Measurements from ENCODE around the gene TBPL1.
"Not testable (repeated sequence)": the region's sequence is repeated elsewhere in the genome, so short reads cannot be mapped to it uniquely, and the experiment has no call there.

The TBPL1 gene

DNA sequence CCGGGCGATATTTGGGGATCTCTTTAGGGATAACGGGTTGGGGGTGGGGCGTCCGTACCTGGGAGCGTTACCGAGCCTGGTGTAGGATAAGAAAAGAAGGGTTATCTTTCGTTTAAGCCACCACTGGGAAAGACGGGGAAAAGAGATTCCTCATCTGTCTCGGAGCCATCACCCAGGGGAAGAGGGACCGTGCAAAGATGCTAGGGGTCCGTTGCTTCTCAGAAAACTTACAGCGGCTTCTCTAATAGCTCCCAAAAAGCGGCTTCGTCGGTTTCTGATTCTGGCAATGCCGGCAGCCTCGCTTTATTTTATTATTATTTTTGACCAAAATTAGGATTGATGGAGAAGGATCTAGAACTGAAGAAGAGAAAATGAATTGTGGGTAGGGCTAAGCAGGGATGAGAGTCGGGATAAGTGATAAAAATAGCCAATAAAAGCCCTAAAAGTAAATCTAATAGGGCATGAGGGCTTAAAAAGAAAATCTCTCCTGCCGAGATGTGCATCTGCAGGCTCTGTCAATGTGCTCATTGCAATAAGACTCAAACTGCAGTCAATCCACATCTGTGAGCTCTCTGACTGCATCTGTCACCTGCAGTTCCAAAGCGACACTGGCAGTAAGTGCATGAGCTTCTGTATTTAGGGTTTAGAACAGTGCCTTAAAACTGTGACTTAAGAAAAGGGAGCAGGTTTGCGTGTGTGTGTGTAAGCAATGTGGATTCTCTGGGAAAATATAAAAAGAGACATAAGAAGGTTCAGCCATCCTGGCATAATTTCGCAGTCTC, 801 bp downstream of the TBPL1 start:
- peak in 3 of 51 donors; percentile 5 to 52 (median 42) for DNase-seq

DNA sequence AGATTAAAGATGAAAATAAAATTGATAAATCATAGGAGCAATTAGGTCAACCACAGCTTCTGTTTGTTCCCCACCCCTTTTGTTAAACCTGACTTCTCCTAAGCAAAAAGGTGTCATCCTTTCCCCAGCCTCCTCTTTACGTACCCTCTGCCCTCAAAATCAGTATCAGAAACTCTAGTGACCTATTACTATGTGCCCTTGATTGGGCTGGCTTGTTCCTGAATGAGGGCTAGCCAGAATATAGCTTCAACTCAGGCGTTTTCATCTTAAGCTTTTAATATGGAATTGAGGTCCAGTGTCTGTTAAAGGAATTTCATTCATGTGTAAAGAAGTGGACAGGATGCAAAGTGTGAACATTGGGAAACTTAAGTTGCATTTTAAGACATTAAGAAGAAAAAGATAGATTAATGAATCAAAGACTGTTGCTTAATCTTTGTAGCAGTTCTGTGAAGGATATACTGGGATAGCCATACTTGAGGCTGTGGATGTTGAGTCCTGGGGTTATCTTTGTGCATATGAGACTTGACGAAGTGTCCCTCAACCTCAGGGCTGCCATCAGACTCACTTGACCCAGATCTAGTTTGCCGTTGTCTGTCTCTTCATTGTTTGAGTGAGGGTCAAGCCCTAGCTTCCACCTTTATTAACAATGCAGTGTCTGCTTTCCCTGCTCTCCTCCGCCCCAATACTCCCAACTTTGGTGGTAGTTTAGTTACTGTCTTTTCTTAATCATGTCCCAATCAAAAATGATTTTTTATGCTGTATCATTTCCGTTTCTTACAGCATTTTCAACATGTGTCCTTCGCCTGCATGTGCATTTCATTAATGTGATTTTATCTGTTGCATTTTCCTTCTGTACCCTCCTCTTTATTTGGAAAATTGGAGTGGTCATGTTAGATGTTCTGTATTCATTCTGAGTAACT, 1.9 kb downstream of the TBPL1 start:
- no peak for DNase-seq

DNA sequence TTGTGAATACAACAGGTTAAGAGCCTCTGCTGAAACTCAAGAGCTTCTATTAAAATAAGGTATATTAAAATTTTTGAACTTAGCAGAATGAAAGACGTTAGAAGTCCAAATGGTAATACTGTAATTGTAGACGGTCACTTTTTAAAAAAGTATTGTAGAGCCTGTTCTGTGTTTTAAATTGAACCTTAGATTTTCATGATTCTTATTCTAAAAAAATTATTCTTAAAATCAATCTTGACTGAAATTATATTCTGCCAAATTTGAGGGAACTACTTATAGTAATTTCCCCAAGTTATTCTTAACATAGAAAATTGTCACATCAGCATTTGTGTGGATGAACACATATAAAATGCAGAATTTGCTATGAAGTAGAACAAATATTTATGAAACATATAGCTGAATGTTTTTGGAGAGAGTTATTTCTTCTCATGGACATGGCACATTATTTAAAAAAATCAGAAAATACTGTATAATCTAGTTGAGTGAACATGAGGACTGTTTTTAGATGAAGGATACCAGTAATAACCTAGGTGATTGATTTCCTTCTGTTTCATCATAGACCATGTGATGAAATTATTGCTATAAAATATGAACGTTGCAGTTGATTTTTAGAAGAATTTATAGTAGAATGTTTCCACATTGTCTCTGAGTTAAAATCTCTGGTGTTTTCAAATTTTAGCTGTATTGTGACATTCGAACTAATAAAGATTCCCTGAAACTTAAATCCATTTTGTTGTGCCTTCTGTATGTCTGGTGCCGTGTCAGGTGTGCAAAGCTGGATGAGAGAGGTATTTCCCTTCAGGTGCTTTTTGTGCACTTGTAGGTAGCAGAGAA, 2.8 kb downstream of the TBPL1 start:
- DNase-seq: no peak

DNA sequence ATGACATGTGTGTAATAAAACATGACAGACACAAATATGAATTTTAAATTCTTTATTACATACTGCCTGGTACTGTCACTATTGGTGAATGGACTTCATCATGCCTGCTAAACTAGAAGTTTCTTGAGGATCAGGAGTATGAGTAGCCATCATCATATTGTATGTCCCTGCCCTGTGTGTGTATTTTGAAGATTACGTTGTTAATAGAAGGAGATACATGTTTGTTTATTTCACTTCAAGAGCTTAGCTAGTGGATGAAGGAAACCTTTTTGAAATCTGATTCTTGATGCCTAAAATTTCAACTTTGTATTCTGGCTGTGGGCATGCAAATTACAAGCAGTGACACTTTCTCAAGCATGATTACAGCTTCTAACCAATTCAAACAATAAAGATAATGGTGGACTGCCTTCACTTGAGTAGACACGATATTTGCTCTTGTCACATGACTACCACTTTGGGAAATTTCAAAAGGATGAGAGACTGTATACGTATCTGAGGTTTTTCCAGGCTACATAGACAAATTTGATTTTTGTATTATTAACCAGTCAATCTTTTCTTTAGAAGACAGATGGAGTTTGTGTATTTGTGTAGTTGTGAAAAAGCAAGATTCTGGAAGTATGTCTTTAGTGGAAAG, 3.5 kb downstream of the TBPL1 start:
- DNase-seq: no peak

DNA sequence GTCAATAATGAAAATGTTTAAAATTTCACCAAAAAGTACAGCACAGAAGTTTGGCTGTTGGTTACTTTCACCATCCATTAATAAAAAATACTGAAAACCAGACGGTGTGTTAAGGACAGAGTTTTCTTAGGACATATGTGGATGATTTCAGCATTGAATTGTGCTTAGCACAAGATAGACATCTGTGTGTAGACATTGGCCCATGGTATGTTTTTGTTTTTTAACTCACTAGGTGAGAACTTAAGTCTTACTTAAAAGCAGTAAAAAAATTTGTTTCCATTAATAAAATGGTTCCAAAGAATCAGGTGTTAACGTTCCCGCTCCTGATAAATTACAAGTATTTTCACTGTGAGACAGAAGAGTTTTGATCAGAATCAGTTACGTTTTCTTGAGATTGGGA, 4.2 kb downstream of the TBPL1 start:
- no peak for DNase-seq

DNA sequence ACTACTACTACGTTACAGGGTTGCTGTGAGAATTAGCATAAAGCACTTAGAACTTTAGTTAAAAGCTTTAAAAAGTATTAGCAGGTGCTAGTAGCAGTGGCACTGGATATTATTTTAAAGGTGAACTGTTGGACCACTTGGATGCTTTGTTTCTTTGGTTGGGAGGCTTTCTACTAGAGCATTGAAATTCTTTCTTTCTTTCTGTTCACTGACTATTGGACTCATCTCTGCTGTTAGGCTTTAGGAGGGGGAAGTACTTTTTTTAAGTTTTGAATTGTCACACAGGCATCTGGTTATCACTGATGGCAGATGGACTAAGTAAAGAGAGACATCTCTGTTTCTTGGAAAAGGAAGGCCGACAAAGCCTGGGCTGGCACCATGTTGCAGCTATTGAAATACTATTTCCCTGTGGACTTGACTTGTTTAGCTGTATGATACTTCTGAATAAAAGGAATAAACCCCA, 4.8 kb downstream of the TBPL1 start:
- DNase-seq: no peak

DNA sequence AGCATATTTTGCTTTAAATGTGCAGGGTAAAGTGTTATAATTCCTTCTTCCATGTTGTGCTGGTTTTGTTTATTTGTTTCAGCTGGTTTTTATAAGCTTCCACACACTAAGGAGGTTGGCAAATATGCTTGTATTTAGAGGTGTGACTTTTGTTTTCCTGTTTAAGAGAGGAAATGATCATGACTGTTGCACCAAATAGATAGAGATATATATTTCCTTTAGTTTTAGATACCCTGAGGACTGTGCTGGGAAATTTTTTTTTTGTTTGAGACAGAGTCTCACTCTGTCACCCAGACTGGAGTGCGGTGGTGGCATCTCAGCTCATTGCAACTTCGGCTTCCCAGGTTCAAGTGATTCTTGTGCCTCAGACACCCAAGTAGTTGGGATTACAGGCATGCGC, 5.8 kb downstream of the TBPL1 start:
- DNase-seq: no peak

DNA sequence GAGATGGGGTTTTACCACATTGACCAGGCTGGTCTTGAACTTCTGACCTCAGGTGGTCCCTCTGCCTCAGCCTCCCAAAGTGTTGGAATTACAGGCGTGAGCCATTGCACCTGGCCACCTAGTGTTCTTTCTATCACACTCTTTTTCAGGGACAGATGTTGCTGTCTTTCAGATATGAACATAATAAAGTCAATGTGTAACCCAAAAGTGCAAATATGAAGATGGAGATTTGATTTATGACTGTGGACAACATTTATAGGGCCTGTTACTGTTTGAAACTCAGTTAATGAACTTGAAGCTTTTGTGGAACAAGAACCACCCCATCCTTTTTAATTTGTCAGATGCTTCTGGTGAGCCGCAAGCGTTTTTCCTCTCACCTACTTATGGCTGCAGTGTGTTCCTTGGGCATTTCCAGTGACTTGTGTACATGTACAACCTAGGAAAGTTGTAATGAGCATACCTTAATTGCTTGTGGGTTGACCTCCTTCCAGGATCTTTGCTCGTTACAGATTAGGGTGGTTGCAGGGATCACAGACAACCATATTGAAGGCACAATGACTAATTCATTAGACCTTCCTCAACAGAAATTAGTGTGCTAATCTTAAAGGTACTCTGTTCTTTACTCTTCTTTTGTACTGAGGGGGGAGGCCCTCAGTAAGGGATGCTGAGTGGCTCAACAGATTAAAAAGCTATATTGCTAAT, 6.8 kb downstream of the TBPL1 start:
- DNase-seq: no peak

DNA sequence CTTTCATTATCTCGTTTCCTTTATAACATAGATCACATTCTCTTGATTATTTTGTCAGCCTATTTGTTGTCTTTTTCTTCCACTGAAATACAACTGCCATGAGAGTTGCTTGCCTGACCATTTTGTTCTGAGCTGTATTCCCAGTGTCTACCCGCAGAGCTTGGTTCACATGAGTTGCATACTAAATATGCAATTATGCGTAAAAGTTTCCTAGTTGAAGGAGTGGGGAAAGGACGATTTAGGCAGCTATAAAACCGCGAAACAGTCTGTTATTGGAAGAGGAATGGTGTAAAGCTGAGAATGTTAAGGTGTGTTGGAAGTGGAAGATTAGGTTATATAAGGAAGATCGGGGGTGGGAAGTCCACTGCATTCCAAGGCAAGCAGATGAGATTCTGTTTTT, 8.8 kb downstream of the TBPL1 start:
- DNase-seq: no peak

DNA sequence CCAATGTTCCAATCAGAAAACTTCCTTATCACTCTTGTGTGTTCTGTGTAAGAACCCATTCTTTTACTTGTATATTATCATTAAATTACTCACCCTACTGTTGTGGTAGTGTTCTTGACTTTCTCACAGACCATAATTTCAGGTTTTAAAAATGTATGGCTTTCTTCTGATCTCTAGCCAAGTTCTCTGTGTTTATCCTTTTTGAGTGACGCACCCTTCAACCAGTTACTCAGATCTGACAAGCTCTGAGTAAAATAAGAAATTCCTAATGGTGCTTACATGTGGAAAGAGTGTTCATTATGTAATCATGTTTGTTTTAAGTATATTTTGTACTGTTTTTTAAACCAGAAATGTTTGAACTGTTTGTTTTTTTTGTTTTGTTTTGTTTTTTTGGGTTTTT, 11.0 kb downstream of the TBPL1 start:
- no peak for DNase-seq

DNA sequence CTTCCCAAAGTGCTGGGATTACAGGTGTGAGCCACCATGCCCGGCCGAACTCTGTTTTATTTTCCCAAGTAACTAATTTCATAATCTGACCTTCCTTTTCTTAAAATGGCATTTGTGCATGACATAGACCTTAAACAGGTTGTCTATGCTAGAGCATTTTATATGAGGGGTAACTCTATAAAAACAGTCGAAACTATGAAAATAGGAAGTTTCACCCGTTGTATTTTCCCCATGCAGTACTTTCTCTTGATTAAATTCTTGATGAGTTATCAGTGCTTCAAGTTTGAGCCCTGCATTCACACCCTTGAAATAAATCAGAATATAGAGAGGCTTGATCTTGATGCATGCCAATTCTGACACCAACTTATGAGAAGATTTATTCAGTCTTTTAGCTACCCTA, 11.7 kb downstream of the TBPL1 start:
- DNase-seq: no peak

DNA sequence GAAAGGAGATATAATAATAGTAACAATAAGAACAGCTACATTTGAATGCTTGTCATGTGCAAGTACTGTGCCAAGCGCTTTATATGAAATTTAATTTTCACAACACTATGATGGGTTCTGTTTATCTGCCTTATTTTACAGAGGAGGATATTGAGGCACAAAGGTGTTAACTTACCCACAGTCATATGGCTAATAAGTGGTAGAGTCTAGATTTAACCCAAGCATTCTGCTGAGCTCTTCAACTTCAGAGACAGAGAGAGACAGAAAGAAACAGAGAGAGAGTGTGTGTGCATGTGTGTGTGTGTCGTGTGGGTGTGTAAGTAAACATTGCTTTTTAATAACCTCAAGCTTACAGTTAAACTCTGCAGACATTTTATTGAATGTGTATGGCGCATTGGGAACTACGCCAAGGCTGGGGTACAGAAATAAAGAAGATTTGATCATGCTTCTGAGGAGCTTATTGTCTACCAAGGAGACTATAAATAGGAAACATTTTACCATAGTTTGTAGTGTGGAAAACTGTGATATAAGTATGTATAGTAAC, 12.9 kb downstream of the TBPL1 start:
- DNase-seq: no peak

DNA sequence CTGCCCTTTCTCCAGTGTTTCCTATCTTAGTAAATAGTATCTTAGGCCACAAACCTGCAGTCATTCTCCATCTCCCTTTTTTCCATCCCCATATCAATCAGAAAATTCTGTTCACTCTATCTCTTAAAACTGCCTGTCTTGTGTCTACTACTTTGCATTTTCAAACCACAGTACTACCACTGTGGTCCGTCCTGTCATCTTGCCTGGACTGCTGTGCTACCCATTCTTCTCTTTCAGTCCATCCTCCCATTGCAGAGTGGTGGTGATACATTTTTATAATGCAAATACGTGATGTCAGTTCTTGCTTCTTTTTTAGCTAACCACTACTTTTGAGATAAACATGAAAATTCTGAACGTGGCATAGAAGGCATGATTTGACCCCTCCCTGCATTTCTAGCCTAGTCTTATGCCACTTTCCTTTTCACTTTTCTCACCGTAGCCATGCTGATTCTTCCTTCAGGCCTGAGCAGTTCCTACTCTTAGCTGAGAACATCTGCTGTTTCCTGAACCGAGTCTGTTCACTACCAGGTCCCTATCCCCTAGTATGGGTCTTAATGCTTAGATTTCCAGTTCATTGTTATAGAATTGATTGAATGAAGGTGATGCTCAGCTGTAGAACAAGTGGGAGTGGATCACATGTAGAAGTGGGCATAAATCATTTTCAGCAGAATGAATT, 13.8 kb downstream of the TBPL1 start:
- no peak for DNase-seq

DNA sequence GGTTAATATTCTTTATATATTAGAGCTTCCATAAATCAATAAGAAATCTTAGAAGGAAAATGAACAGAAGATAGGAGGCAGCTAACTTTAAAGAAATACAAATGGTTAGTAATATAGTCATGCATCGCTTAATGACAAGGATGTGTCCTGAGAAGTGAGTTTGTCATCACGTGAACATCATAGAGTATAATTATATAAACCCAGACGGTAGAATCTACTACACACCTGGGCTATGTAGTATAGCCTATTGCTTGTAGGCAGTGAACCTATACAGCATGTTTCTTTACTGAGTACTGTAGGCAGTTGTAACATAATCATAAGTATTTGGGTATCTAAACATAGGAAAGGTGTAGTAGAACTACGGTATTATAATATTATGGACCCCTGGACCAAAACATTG, 14.3 kb downstream of the TBPL1 start:
- no peak for DNase-seq

DNA sequence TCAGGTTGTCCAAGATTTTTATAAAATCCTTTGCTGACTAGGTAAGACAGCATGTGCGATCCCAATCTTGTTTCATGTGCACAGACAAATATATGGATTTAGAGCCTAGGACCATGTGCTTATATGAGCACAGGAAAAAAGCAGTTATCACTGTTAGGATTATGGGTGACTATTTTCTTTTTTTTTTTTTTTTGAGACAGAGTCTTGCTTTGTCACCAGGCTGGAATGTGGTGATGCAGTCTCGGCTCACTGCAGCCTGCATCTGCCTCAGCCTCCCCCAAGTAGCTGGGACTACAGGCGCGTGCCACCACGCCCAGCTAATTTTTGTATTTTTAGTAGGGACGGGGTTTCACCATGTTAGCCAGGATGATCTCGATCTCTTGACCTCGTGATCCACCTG, 14.8 kb downstream of the TBPL1 start:
- DNase-seq: not testable (repeated sequence)

DNA sequence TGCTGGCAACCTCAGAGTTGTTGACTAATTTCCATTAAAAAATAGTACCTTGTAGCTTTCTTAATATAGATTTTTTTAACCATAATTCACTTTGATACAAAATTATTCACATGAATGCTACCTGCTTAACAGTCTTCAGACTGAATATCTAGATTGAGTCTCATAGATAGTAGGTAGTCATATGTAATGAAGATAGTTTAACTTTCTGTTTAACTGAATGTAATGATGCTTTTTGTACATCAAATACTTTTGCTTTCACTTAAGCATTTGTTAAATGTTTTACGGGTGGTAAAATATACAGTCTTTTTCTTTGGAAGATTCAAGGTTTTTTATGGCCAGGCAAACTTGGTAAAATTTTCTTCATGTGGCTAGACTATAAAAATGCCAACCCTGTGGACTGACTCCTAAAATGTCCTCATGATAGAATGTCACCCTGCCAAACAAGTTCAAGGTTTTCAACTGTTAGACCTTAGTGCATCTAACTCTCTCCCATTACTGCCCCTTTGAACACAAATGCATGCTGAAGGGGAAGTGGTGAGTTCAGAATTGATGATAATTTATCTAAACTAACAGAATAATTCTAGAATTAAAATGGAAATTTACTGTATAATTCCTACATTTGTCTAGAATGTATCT, 16.4 kb downstream of the TBPL1 start:
- no peak for DNase-seq

DNA sequence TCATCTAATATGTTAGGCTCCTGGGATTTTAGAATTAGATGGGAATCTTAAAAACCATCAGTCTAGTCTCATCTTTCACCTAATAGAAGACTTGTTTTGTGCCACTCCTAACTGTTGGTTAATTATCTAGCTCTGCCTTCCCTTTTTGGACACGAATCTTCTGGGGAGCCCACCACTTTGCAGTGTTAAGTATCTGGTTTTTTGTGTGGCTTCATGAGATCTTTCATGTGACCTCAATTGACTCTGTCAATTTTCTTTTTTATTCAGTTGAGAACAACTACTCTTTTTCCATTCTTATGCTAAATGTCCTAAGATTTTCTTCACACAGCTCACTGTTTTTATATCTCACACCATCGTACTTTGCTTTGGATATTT, 16.9 kb downstream of the TBPL1 start:
- DNase-seq: no peak

DNA sequence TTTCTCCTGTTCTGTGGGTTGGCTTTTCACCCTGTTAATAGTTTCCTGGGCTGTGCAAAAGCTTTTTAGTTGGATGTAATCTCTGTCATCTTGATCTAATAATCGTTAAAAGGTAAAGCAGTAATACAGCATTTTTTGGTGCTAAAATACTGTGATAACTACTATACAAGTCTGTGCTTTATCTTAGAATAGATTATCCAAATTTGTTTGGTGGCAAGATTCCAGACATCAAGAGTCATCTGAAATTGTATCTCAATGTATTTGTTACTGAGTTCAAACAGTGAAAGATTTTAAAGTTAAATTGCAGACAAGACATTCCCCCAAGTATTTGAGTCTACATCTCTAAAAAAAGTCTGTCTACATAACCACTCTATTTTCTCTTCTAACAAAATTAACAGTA, 18.8 kb downstream of the TBPL1 start:
- no peak for DNase-seq

DNA sequence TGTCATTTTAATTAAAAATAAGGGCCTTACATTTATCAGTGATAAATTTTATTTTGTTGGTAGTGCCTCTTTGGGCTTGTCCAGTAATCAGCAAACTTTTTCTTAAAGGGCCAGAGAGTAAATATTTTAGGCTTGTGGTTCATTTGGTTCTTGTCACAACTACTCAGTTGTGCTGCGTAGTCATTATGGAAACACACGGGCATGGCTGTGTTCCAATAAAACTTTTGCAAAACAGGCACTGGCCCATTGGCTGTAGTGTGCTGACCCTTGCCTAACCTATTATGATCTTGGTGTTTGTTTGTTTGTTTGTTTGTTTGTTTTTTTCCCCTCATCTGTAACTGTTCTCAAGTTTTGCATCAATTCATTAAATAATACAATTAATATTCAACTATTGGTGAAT, 19.4 kb downstream of the TBPL1 start:
- no peak for DNase-seq
